GM23338 (cell line): Measurements from ENCODE around the gene ACTL6A. TPM values are rescaled to one million over a fixed set of nuclear protein-coding genes. Genes with fewer than 3 reads are reported as not detected.
A peak's percentile ranks its signal among the peaks of the same experiment; 100 is the strongest.

Experiments
- ATAC-seq: fragments of 200-7000 bp; cut with Tn5 transposase; 3 replicates; pipeline ENCODE4 v1.9.1; 2020
- DNase-seq: peaks from one replicate; pipeline ENCODE4 v3.0.0-alpha.2; 2015; ENCODE audit warnings: low spot score
- H2AFZ ChIP-seq: fragments of 200-600 bp; sonication (generic); 2 replicates; pipeline ENCODE4 v1.8.0; 2016; ENCODE audit warnings: antibody characterized with exemption, mild to moderate bottlenecking, moderate library complexity
- H3F3A ChIP-seq: fragments of 200-600 bp; sonication (generic); replicated peaks from 2 replicates; pipeline ENCODE4 v1.8.0; 2017; ENCODE audit warnings: antibody characterized with exemption, mixed run types, low read depth
- H3K27ac ChIP-seq: fragments of 200-600 bp; sonication (generic); 2 replicates; pipeline ENCODE4 v1.6.1; 2016; ENCODE audit warnings: low read depth
- H3K27me3 ChIP-seq: fragments of 200-600 bp; sonication (generic); 2 replicates; pipeline ENCODE4 v1.8.0; 2016; ENCODE audit warnings: mild to moderate bottlenecking, mixed run types, moderate library complexity; ENCODE audit not compliant: insufficient read depth
- H3K36me3 ChIP-seq: fragments of 200-600 bp; sonication (generic); 2 replicates; pipeline ENCODE4 v1.8.0; 2016; ENCODE audit warnings: mild to moderate bottlenecking; ENCODE audit not compliant: insufficient read depth
- H3K4me1 ChIP-seq: fragments of 200-600 bp; sonication (generic); 2 replicates; pipeline ENCODE4 v1.8.0; 2016; ENCODE audit warnings: mild to moderate bottlenecking, moderate library complexity; ENCODE audit not compliant: insufficient read depth
- H3K4me2 ChIP-seq: fragments of 200-600 bp; sonication (generic); 2 replicates; pipeline ENCODE4 v1.7.1; 2017; ENCODE audit warnings: mixed run types
- H3K4me3 ChIP-seq: fragments of 200-600 bp; sonication (generic); 2 replicates; pipeline ENCODE4 v1.6.1; 2016; ENCODE audit warnings: mixed run types
- H3K79me2 ChIP-seq: fragments of 200-600 bp; sonication (generic); replicated peaks from 2 replicates; pipeline ENCODE4 v1.8.0; 2017; ENCODE audit warnings: mild to moderate bottlenecking; ENCODE audit not compliant: insufficient read depth
- H3K9me2 ChIP-seq: fragments of 200-600 bp; sonication (generic); 2 replicates; pipeline ENCODE4 v1.8.0; 2017; ENCODE audit not compliant: insufficient read depth
- H4K20me1 ChIP-seq: fragments of 200-600 bp; sonication (generic); replicated peaks from 2 replicates; pipeline ENCODE4 v1.8.0; 2017; ENCODE audit warnings: mild to moderate bottlenecking; ENCODE audit not compliant: insufficient read depth
- H3K27ac Mint-ChIP-seq: 2 replicates; pipeline ENCODE4 v1.8.0; 2020; ENCODE audit warnings: inconsistent platforms, mild to moderate bottlenecking, moderate library complexity, mixed read lengths
- H3K27me3 Mint-ChIP-seq: 3 replicates; pipeline ENCODE4 v1.8.0; 2022; ENCODE audit warnings: low read depth, mild to moderate bottlenecking, moderate library complexity, mixed read lengths, inconsistent platforms; ENCODE audit not compliant: insufficient read depth, poor library complexity
- H3K36me3 Mint-ChIP-seq: 3 replicates; pipeline ENCODE4 v1.8.0; 2021; ENCODE audit warnings: low read depth, mild to moderate bottlenecking, inconsistent platforms, moderate library complexity, mixed read lengths
- H3K4me1 Mint-ChIP-seq: 3 replicates; pipeline ENCODE4 v1.8.0; 2020; ENCODE audit warnings: mild to moderate bottlenecking, inconsistent platforms, mixed read lengths
- H3K4me3 Mint-ChIP-seq: 3 replicates; pipeline ENCODE4 v1.8.0; 2021; ENCODE audit warnings: moderate library complexity, mild to moderate bottlenecking, inconsistent platforms, mixed read lengths
- H3K9me3 Mint-ChIP-seq: 3 replicates; pipeline ENCODE4 v1.8.0; 2020; ENCODE audit warnings: moderate library complexity, mild to moderate bottlenecking, inconsistent platforms, mixed read lengths
- CREB1 ChIP-seq: fragments of 250-450 bp; sonication (Bioruptor Pico); IDR thresholded peaks from 2 replicates; pipeline ENCODE4 v1.5.0; 2020; ENCODE audit warnings: low read depth, mild to moderate bottlenecking, moderate library complexity
- ETS1 ChIP-seq: IDR thresholded peaks from 2 replicates; pipeline ENCODE4 v1.6.1; 2016; ENCODE audit warnings: antibody characterized with exemption
- POLR2AphosphoS5 ChIP-seq: IDR thresholded peaks from 2 replicates; pipeline ENCODE4 v1.6.1; 2016; ENCODE audit warnings: antibody characterized with exemption, low read depth
- ZNF114 ChIP-seq: fragments of 250-450 bp; sonication (Bioruptor Pico); IDR thresholded peaks from 2 replicates; pipeline ENCODE4 v1.5.0; 2020; ENCODE audit warnings: mild to moderate bottlenecking, moderate library complexity
- ZNF462 ChIP-seq: fragments of 250-450 bp; sonication (Bioruptor Pico); IDR thresholded peaks from 2 replicates; pipeline ENCODE4 v1.5.0; 2020; ENCODE audit warnings: mild to moderate bottlenecking, moderate library complexity
- polyA plus RNA-seq: library from polyadenylated mRNA; unstranded; fragments of >200 nt; fragmentation: Nextera tagmentation; extraction: Ambion mirVana; gene quantifications from 2 replicates; pipeline ENCODE4 v1.2.1, GENCODE V29; 2016
- total RNA-seq: library from RNA; depleted of rRNA; stranded (reverse); fragments of >200 nt; shearing (Covaris generic); gene quantifications from 2 replicates; pipeline ENCODE4 v1.2.3, GENCODE V29; 2014
- TF ChIP-seq, protein P1 (sequence below): IDR thresholded peaks from one replicate; pipeline ENCODE4 v1.6.1; 2018; ENCODE audit warnings: antibody characterized with exemption; ENCODE audit not compliant: unreplicated experiment
- TF ChIP-seq, protein P2 (sequence below), 2 experiments: fragments of 200-600 bp in 1 of 2; sonication (generic) in 1 of 2; conservative IDR thresholded peaks; 2 replicates each; pipeline versions ENCODE4 v1.5.1 to v1.6.1; 2016 to 2017; ENCODE audit warnings: antibody characterized with exemption in 2 of 2, low read depth in 2 of 2, mild to moderate bottlenecking in 2 of 2, moderate library complexity in 1 of 2

Gene ACTL6A
- total and polyA plus RNA-seq, 2 experiments from 2014 or later: 117 to 125 TPM

GRCh38 chr3:179603831-179604230 is 41.1 kb downstream of the ACTL6A start (continued):
- no peak for TF ChIP-seq ZNF462 (CRISPR knock-in tag)
- no peak for TF ChIP-seq ZNF114 (CRISPR knock-in tag)

DNA sequence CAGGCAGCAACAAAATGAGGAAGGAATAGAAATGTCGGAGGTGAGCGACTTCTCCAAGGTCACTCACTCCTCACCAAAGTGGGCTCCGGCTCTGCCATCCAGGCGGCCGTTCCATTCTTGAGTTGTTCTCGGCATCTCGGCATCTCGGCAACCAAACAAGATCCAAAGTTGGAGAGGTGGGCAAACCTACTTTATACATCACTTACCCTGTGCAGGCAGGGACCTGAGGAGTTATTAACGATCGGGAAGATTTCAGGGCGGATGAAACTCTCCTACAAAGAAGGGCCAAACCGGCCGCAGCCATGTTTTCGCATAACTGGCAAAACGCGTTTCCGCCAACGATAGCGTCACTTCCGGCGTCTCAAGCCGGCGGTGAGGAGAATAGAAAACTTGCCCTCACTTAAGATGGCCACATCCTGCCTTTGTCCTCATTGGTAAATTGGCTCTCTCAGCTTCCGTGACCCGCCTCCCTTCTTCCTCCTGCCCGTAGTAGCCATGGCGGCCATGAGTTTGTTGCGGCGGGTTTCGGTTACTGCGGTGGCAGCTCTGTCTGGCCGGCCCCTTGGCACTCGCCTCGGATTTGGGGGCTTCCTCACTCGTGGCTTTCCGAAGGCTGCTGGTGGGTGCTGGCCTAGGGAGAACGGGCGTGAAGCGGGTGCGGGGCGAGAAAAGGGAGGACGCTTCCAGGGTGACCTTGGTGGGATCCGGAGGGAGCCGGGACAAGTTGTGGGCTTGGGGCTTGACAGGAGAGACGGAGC is 41.8 kb downstream of the ACTL6A start, which contains the start of the genes MRPL47 and NDUFB5:
TSS of gene MRPL47 (minus strand) at position 318 of the 758 bp plus-strand sequence. CDS start at position 304, 14 bp downstream.
TSS of gene NDUFB5 (plus strand) at position 474 of the 758 bp plus-strand sequence. CDS start at position 496, 22 bp downstream.
- peak within 1 kb of the TSS; percentile 99 for H3K4me3 Mint-ChIP-seq
- peak; percentile 100 for ATAC-seq
- Histone ChIP-seq H3K4me3 (peak within 1 kb of the TSS; percentile 70), H4K20me1 (peaks cover under 1% of the 10 kb centered on the region), H2AFZ (peak within 1 kb of the TSS; percentile 48; the same call in 1 of the 2 replicates), H3K36me3 (peaks cover 15% of the 10 kb centered on the region; the same call in 1 of the 2 replicates), H3K79me2 (peaks cover 59% of the 10 kb centered on the region), H3K27me3 (no peaks in the 10 kb centered on the region), H3F3A (no peaks in the 10 kb centered on the region), H3K4me1 (peaks cover 5% of the 10 kb centered on the region; the same call in 1 of the 2 replicates), H3K4me2 (peak within 1 kb of the TSS; percentile 81), H3K27ac (peak within 1 kb of the TSS; percentile 92), H3K9me2 (no peaks in the 10 kb centered on the region)
- DNase-seq: peak; percentile 99
- TF ChIP-seq, protein P1, sequence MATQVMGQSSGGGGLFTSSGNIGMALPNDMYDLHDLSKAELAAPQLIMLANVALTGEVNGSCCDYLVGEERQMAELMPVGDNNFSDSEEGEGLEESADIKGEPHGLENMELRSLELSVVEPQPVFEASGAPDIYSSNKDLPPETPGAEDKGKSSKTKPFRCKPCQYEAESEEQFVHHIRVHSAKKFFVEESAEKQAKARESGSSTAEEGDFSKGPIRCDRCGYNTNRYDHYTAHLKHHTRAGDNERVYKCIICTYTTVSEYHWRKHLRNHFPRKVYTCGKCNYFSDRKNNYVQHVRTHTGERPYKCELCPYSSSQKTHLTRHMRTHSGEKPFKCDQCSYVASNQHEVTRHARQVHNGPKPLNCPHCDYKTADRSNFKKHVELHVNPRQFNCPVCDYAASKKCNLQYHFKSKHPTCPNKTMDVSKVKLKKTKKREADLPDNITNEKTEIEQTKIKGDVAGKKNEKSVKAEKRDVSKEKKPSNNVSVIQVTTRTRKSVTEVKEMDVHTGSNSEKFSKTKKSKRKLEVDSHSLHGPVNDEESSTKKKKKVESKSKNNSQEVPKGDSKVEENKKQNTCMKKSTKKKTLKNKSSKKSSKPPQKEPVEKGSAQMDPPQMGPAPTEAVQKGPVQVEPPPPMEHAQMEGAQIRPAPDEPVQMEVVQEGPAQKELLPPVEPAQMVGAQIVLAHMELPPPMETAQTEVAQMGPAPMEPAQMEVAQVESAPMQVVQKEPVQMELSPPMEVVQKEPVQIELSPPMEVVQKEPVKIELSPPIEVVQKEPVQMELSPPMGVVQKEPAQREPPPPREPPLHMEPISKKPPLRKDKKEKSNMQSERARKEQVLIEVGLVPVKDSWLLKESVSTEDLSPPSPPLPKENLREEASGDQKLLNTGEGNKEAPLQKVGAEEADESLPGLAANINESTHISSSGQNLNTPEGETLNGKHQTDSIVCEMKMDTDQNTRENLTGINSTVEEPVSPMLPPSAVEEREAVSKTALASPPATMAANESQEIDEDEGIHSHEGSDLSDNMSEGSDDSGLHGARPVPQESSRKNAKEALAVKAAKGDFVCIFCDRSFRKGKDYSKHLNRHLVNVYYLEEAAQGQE: no peak
- TF ChIP-seq, protein P2, sequence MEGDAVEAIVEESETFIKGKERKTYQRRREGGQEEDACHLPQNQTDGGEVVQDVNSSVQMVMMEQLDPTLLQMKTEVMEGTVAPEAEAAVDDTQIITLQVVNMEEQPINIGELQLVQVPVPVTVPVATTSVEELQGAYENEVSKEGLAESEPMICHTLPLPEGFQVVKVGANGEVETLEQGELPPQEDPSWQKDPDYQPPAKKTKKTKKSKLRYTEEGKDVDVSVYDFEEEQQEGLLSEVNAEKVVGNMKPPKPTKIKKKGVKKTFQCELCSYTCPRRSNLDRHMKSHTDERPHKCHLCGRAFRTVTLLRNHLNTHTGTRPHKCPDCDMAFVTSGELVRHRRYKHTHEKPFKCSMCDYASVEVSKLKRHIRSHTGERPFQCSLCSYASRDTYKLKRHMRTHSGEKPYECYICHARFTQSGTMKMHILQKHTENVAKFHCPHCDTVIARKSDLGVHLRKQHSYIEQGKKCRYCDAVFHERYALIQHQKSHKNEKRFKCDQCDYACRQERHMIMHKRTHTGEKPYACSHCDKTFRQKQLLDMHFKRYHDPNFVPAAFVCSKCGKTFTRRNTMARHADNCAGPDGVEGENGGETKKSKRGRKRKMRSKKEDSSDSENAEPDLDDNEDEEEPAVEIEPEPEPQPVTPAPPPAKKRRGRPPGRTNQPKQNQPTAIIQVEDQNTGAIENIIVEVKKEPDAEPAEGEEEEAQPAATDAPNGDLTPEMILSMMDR (conservative IDR thresholded peaks at IDR 0.05; ENCODE audit: low read depth in 2 of 2): no peak
- TF ChIP-seq CREB1 (peak; percentile 94), ETS1 (peak; percentile 93), POLR2AphosphoS5 (peak; percentile 87)
- H3K4me1 Mint-ChIP-seq: peaks cover 2% of the 10 kb centered on the region
- peak within 1 kb of the TSS; percentile 100 for H3K27ac Mint-ChIP-seq
- no peaks in the 10 kb centered on the region; the same call in 1 of the 3 replicates for H3K9me3 Mint-ChIP-seq
- peaks cover 29% of the 10 kb centered on the region for H3K36me3 Mint-ChIP-seq
- peaks cover 6% of the 10 kb centered on the region for H3K27me3 Mint-ChIP-seq
